KMS-11 (cell line): ENCODE data around the gene STXBP3.
"Not testable (repeated sequence)": the region's sequence is repeated elsewhere in the genome, so short reads cannot be mapped to it uniquely, and the experiment has no call there.

ENCODE experiments used
- H2AFZ ChIP-seq: fragments of 200-600 bp; sonication (generic); 2 replicates; pipeline ENCODE4 v1.6.1; 2016; ENCODE audit warnings: antibody characterized with exemption, mixed run types, low read depth
- H3K27ac ChIP-seq: fragments of 200-600 bp; sonication (generic); 2 replicates; pipeline ENCODE4 v1.6.1; 2016; ENCODE audit warnings: mild to moderate bottlenecking, mixed run types
- H3K27me3 ChIP-seq: fragments of 200-600 bp; sonication (generic); 2 replicates; pipeline ENCODE4 v1.6.1; 2017; ENCODE audit warnings: mild to moderate bottlenecking, low read depth, mixed run types, moderate library complexity; ENCODE audit not compliant: insufficient read depth
- H3K36me3 ChIP-seq: fragments of 200-600 bp; sonication (generic); 2 replicates; pipeline ENCODE4 v1.6.1; 2017; ENCODE audit warnings: mild to moderate bottlenecking, mixed run types; ENCODE audit not compliant: insufficient read depth
- H3K4me1 ChIP-seq: fragments of 200-600 bp; sonication (generic); 2 replicates; pipeline ENCODE4 v1.6.1; 2016; ENCODE audit warnings: mild to moderate bottlenecking, low read depth, mixed run types; ENCODE audit not compliant: poor library complexity, severe bottlenecking
- H3K4me2 ChIP-seq: fragments of 200-600 bp; sonication (generic); 2 replicates; pipeline ENCODE4 v1.7.0; 2016; ENCODE audit warnings: mild to moderate bottlenecking, mixed run types
- H3K4me3 ChIP-seq: fragments of 200-600 bp; sonication (generic); IDR thresholded peaks from 2 replicates; pipeline ENCODE4 v1.6.1; 2017; ENCODE audit warnings: low read depth, low read length, mixed read lengths; ENCODE audit not compliant: insufficient read depth
- H3K79me2 ChIP-seq: fragments of 200-600 bp; sonication (generic); 2 replicates; pipeline ENCODE4 v1.6.1; 2016; ENCODE audit warnings: low read depth, mixed run types; ENCODE audit not compliant: insufficient read depth
- H3K9ac ChIP-seq: fragments of 200-600 bp; sonication (generic); 2 replicates; pipeline ENCODE4 v1.6.1; 2016; ENCODE audit warnings: mild to moderate bottlenecking, mixed run types
- H4K20me1 ChIP-seq: fragments of 200-600 bp; sonication (generic); 2 replicates; pipeline ENCODE4 v1.6.1; 2016; ENCODE audit warnings: mild to moderate bottlenecking, mixed run types; ENCODE audit not compliant: insufficient read depth
- CTCF ChIP-seq: fragments of 200-600 bp; sonication (generic); conservative IDR thresholded peaks from 2 replicates; pipeline ENCODE4 v1.6.1; 2017; ENCODE audit warnings: low read depth, mild to moderate bottlenecking, antibody characterized with exemption, low read length, moderate library complexity, mixed read lengths

Gene STXBP3

DNA sequence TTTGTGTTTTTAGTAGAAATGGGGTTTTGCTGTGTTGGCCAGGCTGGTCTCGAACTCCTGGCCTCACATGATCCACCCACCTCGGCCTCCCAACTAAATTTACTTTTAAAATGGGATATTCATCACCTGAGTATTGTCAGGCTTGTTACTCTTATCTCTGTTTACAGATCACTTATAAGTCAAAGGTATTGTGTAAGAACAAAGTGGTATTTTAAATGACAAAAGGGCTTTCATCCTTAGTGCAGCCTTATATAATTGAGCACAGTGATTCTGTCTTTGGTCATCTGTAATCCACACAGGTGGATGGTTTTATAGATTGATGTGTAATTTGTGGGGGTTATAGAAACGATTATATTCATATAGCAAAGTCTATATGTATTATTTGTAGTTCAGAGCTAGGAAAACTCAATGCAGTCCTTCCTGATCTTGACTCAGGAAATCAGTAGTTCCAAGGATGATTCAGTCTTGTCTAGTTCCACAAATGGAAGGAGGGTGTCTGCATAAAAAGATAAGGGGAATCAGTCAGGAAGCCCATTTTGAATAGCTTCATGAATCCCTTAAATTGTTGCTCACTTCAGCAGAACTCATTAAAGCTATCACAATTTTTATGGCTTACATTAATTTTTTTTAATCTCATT, 34.6 kb downstream of the STXBP3 start:
- no peak for TF ChIP-seq CTCF
- Histone ChIP-seq H3K4me2 (no peak overlapping the region), H3K79me2 (no peaks in the 10 kb centered on the region), H3K27me3 (no peaks in the 10 kb centered on the region), H3K27ac (no peak overlapping the region), H4K20me1 (no peaks in the 10 kb centered on the region), H3K36me3 (no peaks in the 10 kb centered on the region), H2AFZ (no peak overlapping the region), H3K4me3 (no peak overlapping the region), H3K9ac (no peak overlapping the region), H3K4me1 (no peaks in the 10 kb centered on the region)

DNA sequence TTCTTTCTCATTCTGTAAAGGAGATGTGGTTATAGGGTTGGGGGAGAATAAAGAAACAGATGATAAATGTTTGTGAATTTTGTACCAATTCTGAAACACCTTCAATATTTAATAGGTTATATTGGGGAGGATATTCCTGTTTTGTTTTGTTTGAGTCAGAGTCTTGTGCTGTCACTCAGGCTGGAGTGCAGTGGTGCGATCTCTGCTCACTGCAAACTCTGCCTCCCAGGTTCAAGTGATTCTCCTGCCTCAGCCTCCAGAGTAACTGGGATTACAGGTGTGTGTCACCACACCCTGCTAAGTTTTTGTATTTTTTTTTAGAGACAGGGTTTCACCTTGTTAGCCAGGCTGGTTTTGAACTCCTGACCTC, 35.1 kb downstream of the STXBP3 start:
- not testable (repeated sequence) for H3K36me3 ChIP-seq, H3K4me1 ChIP-seq, H4K20me1 ChIP-seq, H3K4me2 ChIP-seq, H2AFZ ChIP-seq, H3K79me2 ChIP-seq, H3K27ac ChIP-seq, H3K9ac ChIP-seq, H3K4me3 ChIP-seq, H3K27me3 ChIP-seq

DNA sequence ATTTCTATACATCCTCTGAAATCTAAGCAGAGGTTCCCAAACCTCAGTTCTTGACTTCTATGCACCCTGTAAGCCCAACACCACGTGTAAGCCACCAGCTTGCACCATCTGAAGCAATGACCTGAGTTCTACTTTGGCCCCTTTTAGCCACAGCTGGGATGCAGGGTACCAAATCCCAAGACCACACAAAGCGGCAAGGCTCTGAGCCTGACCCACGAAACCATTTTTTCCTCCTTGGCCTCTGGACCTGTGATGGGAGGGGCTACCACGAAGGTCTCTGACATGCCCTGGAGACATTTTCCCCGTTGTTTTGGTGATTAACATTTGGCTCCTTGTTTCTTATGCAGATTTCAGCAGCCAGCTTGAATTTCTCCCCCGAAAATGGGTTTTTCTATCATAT, 38.8 kb downstream of the STXBP3 start:
- no peak overlapping the region for H2AFZ ChIP-seq
- no peak overlapping the region for H3K4me2 ChIP-seq
- no peaks in the 10 kb centered on the region for H3K79me2 ChIP-seq
- no peaks in the 10 kb centered on the region for H3K4me1 ChIP-seq
- no peaks in the 10 kb centered on the region for H4K20me1 ChIP-seq
- no peaks in the 10 kb centered on the region for H3K27me3 ChIP-seq
- H3K36me3 ChIP-seq = no peaks in the 10 kb centered on the region
- no peak overlapping the region for H3K27ac ChIP-seq
- TF ChIP-seq CTCF = no peak
- H3K4me3 ChIP-seq = no peak overlapping the region
- H3K9ac ChIP-seq = no peak overlapping the region

DNA sequence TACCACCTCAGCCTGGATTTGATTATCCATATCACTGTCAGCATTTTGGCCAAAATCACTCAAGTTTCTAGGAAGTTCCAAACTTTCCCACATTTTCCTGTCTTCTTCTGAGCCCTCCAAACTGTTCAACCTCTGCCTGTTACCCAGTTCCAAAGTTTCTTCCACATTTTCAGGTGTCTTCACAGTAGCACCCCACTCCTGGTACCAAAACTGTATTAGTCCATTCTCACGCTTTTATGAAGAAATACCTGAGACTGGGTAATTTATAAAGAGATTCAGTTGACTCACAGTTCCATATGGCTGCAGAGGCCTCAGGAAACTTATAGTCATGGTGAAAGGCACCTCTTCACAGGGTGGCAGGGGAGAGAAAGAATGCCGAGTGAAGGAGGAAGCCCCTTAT, 39.4 kb downstream of the STXBP3 start:
- H3K4me3 ChIP-seq = no peak overlapping the region
- H3K4me1 ChIP-seq = no peaks in the 10 kb centered on the region
- no peak overlapping the region for H2AFZ ChIP-seq
- H3K27ac ChIP-seq = no peak overlapping the region
- no peaks in the 10 kb centered on the region for H3K79me2 ChIP-seq
- H4K20me1 ChIP-seq = no peaks in the 10 kb centered on the region
- TF ChIP-seq CTCF = no peak
- no peak overlapping the region for H3K9ac ChIP-seq
- H3K4me2 ChIP-seq = no peak overlapping the region
- H3K27me3 ChIP-seq = no peaks in the 10 kb centered on the region
- H3K36me3 ChIP-seq = no peaks in the 10 kb centered on the region

DNA sequence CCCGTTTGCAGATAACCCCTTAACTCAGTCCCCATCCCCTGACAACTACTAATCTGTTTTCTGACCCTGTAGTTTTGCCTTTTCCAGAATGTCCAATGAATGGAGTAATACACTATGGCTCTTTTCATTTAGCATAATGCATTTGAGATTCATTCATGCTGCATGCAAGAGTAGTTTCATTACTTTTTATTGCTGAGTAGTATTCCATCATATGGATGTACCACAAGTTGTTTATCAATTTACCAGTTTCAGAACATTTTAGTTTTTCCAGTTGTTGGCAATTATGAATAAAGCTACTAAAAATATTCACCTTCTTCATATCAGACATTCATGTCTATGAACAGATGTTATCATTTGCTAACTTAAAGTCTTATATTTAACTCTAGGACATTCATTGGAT, 45.3 kb downstream of the STXBP3 start:
- Histone ChIP-seq H2AFZ (no peak overlapping the region), H3K79me2 (no peaks in the 10 kb centered on the region), H3K4me3 (no peak overlapping the region), H3K4me2 (no peak overlapping the region), H4K20me1 (no peaks in the 10 kb centered on the region), H3K27ac (no peak overlapping the region), H3K9ac (no peak overlapping the region), H3K36me3 (no peaks in the 10 kb centered on the region), H3K27me3 (no peaks in the 10 kb centered on the region), H3K4me1 (no peaks in the 10 kb centered on the region)
- no peak for TF ChIP-seq CTCF
